HG03064 (cell line): Measurements from ENCODE around the gene ZNF525.
"Not testable (repeated sequence)": the region's sequence is repeated elsewhere in the genome, so short reads cannot be mapped to it uniquely, and the experiment has no call there.

Source experiments
- ATAC-seq: cut with Tn5 transposase; IDR thresholded peaks from one replicate; pipeline ENCODE4 v1.9.1; 2021; ENCODE audit warnings: low read depth; ENCODE audit not compliant: unreplicated experiment

Gene ZNF525

GRCh38 chr19:53365134-53365898, at the start of gene ZNF525:
Gene ZNF525 (plus strand): TSS chr19:53365705. CDS start chr19:53372282, 6,577 bp downstream.
- ATAC-seq: peak; percentile 87

DNA sequence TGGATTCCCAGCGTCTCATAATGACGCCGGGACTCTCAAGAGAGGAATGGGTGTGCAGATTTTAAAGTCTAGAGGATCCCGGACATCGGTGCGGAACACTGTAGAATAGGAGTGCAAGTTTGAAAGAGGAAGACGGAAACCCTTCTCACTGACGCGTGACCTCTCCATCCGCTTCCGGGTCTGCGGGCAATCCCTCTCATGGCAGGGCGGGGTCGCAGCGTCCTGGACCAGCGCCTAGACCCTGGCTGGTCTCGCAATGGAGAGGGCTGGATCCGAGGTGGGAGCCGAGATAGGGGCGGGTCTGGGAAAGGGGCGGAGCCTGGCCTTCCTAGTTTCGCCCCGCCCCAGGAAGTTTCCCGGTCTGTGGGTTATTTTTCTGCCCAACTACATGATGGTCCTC, 36.5 kb upstream of the ZNF525 start:
- no peak for ATAC-seq

GRCh38 chr19:53332484-53332883, 33.0 kb upstream of the ZNF525 start:
- ATAC-seq: no peak

DNA sequence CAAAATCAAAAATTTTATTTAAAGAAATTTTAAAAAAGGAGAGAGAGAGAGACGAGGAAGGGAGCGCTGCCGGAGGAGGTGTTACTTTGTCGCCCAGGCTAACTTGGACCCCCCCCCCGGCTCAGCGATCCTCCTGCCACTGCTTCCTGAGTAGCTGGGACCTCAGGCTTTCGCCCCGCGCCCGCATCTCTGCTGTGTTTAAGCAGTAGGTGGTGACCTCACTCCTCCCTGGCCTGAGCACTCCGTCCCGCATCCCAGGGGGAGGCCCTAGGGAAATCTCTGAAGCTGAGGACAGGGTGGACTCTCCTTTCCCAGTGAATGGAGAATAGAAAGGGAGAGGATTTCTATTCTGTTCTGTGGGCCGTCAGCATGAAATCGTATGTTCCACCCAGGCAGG, 32.4 kb upstream of the ZNF525 start:
- no peak for ATAC-seq

DNA sequence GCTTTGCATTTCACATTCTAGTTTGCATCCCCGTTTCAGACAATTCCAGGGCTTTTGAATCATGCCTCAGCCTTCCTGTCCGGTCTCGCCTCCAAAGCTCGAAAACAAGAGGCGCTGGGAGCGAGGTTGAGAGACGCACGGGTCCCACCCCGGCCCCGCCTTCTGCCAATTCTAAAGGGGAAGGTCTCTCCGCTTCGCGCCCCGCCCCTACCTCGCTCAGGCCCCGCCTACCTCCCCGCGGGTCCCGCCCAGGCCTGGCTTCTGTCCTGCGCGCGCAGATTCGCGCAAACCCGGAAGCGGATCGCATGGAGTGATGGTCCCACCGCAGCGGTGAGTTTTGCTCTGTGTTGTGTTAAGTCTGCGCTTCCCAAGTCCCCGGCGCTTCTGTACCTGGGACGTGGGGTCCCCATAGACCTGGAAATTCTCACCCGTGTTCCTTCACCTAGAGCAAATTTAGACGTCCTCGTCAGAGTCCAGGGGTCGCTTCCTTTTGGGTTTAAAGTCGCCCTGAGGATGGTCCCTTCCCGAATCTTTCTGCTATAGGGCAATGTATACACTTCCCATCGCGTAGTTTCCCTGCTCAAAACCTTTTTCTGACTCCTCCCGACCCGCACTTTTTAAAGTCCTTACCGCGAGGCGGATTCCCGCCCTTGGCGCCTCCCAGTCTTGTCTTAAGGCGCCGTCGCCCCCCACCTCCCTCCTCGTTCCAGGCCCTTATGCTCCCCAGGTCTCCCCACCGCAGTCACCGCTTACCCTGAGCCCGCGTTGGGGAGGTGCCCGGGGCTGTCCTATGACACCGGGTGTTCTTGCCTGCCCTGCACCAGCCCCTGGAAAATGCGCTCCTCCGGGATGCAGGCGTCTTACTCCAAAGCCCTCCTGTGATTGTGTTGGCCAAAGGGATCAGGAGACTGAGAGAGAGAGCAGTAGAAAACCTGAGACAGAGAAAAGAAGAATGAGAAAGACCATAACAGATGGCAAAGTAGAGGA, 31.7 kb upstream of the ZNF525 start, which contains the start of gene ZNF845:
TSS of gene ZNF845 (plus strand) at position 287 of the 987 bp plus-strand sequence. CDS start 7,559 bp downstream, outside the sequence.
- ATAC-seq: peak; percentile 95

- not testable (repeated sequence) for ATAC-seq
Observed at GRCh38 chr19:53344403-53344802, 21.1 kb upstream of the ZNF525 start.

DNA sequence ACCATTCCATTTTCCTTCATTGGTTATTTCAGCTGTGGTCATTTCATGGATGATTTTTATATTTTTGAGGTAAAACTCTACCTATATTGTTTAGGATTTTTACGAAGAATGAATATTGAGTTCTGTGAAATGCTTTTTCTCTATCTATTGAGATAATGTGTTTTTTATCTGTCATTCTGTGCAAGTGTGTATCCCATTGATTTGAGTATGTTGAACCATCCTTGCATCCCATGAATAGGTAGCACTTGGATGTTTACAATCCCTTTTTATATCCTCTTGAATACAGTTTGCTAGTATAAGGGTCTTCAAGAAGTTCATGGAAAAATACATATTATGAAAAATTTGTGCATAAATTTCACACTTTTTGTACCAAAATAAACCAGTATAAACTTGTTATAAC, 9.8 kb upstream of the ZNF525 start:
- no peak for ATAC-seq

- ATAC-seq: no peak
Observed at GRCh38 chr19:53357821-53358581, 7.5 kb upstream of the ZNF525 start.

- ATAC-seq: not testable (repeated sequence)
Observed at GRCh38 chr19:53360056-53360455, 5.4 kb upstream of the ZNF525 start.

DNA sequence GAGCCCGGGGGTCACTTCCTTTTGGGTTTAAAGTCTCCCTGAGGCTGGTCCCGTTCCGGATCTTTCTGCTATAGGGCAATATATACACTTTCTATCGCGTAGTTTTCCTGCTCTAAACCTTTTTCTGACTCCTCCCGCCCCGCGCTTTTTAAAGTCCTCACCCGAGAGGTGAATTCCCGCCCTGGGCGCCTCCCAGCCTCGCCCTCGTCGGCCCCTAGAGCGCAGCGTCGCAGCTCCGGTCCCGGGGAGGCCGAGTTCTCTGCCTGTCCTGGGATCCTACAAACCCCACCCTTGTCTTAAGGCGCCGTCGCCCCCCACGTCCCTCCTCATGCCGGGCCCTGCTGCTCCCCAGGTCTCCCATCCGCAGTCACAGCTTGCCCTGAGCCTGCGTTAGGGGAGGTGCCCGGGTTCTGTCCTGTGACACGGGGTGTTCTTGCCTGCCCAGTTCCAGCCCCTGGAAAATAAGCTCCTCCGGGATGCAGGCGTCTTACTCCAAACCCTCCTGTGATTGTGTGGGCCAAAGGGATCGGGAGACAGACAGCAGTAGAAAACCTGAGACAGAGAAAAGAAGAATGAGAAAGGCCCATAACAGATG, 491 bp downstream of the ZNF525 start:
- ATAC-seq: no peak

DNA sequence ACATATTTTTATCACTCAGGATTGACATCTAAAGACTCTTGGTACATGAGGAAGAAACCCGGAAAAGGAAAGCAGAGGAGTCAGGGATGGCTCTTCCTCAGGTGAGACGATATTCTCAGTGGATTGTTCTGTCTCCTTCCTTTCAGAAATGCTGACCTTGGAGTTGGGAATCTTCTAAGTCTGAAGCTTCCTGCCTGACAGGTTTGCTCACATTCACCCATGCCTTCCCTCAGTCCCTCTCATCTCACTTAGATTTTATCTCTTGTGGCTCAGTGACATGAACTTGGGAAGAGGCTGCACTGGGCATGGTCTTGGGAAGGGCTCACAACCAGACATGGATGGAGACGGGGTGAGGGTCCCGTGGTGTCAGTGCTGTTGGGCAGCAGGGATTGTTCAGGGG, 6.7 kb downstream of the ZNF525 start:
- ATAC-seq: no peak

- ATAC-seq: no peak
Observed at GRCh38 chr19:53374288-53374687, 8.8 kb downstream of the ZNF525 start.

DNA sequence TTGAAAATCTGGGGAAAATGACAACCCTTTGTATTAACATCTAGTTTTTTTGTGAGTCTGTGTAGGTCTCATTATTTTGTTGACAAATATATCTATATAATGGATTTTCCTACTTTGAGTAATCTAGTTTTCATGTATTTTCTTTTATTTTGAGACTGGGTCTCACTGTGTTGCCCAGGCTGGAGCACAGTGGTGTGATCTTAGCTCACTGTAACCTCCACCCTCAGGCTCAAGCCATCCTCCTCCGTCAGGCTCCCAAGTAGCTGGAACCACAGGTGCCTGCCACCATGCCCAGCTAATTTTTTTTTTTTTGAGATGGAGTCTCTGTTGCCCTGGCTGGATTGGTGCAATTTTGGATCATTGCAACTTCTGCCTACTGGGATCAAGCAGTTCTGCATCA, 9.2 kb downstream of the ZNF525 start:
- ATAC-seq: no peak

- no peak for ATAC-seq
Observed at GRCh38 chr19:53381376-53381775, 15.9 kb downstream of the ZNF525 start.

GRCh38 chr19:53388168-53388567, 22.7 kb downstream of the ZNF525 start:
- no peak for ATAC-seq

GRCh38 chr19:53388904-53389303, 23.4 kb downstream of the ZNF525 start:
- no peak for ATAC-seq

DNA sequence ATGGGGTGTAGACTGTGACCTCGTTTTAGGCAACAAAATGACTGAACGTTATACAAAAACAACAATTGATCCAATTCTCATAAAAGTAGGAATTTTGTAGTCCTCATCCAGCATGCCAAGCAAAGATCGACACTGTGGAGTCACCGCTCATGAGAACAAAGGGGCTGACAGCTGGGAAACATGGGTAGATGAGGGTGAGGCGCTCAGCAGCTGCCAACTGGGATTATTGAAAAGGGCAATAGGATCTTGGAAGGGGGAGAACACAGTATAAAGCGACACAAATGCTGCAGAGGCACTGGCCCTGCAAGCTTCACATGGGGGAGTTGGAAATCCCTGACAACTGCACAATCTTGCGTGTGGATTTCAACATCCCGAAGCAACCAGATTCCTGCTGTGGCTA, 24.1 kb downstream of the ZNF525 start:
- no peak for ATAC-seq

DNA sequence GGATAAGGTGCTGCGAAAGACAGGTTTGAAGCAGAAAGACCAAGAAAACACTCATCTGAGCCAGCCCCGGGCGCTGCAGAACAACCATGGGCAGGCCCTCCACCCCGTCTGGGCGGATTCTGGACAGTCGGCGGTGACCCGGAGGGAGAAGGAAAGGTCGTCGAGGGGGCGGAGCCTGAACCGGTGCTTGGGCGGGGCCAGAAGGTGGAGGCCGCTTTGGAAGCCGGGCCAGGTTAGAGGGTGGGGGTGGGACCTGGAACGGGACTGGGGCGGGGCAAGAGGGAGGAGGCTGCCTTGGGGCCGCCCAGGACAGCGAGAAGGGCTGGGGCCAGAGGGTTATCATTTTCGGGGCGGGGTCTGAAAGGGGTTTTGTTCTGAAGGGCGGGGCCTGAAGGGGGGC, 24.5 kb downstream of the ZNF525 start:
- no peak for ATAC-seq

DNA sequence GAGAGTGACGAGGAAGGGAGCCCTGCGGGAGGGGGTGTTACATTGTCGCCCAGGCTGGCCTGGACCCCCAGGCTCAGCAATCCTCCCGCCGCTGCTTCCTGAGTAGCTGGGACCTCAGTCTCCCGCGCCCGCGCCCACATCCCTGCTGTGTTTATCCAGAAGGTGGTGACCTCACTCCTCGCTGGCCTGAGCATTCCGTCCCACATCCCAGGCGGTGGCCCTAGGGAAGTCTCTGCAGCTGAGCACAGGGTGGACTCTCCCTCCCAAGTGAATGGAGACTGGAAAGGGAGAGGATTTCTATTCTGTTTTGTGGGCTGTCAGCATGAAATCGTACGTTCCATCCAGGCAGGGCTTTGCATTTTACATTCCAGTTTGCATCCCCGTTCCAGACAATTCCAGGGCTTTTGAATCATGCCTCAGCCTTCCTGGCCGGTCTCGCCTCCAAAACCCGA, 29.0 kb downstream of the ZNF525 start:
- ATAC-seq: no peak
